ENCODE measurements around the gene SCUBE1.

GRCh38 chr22:43199541-43199940, 143.6 kb downstream of the SCUBE1 start:
- no peak for TF ChIP-seq CTCF (IDR thresholded peaks at IDR 0.05)
- TF ChIP-seq POLR2AphosphoS5 (IDR thresholded peaks at IDR 0.05), result no peak
- TF ChIP-seq POLR2A (IDR thresholded peaks at IDR 0.05), result no peak
- TF ChIP-seq EP300 (IDR thresholded peaks at IDR 0.05), result no peak
